NOMO-1 (cell line): Measurements from ENCODE around the gene MECP2.

Experiments used
- DNase-seq, 2 experiments: peaks; one replicate each; lab custom pipeline; 2025; ENCODE audit not compliant: unreplicated experiment in 2 of 2; lab: John Stamatoyannopoulos, UW

The MECP2 gene

DNA sequence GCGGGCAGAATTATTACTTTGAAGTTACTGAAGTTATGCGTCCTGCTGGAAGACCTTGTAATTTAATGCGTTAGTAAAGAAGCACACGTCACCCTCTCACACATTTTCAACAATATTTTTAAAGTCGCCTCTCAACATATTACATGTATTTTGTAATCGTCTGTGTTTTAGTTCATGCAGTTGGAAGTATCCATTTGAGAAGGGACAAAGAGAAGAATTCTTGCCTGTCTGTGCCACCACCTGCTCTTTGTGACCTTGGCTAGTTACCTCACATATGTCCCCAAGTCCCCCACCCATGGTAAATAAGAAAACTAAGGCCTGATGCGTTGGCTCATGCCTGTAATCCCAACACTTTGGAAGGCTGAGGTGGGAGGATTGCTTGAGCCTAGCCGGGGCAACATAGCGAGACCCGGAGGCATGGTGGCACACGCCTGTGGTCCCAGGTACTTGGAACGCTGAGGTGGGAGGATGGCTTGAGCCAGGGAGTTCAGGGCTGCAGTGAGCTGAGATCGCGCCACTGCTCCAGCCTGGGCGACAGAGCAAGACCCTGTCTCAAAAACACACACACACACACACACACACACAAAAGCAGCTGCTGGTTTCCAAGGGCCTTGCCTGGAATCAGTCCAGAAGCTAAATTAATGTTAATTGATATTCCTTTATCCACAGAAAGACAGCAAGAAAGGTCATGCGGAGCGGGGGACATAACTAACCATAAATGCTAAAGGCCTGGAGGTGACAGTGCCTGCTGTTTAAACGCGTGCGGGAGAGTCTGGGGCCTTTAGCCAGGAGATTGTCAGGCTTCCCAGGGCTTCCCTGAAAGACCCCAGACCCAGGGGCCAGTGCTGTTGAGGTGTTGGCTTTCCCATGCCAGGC is 124.2 kb downstream of the MECP2 start:
- no peak for DNase-seq

DNA sequence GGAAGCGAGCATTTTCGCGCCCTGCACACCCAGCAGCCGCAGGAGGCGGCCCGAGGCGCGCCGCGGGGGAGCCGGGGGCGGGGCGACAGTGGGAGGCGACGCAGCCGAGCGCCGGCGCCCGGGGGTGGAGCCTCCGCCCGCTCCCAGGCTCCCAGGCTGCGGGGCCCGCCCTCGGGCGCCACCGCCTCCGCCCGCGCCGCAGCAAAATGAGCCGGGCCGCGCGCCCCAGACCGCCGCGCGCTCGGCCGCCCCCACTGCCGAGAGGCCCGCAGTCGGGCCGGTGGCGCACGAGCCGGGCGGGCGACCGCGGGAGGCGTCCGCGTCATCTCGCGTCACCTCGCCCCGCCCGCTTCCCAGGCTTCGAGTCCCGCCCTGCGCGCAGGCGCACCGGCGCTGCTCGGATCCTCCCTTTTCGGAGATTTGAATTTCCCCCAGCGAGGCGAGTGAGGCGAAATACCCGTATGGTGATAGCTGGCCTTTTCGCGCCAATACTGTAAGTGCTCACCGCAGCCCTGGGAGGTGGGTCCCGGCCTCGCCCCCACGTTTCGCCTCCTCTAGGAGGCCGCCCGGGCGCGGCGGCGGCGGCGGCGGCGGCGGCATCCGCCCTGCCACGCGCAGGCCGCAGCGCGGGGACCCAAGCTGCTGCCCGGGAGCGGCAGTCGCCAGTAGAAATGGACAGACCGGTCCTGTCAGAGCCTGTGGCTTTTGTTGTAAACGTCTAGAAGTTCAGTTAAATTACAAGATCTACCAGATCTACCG is 125.0 kb downstream of the MECP2 start, which contains the start of gene TMEM187:
Gene TMEM187 (plus strand): TSS at position 387 of the 759 bp plus-strand sequence. CDS start 9,309 bp downstream, outside the sequence.
- peak; percentile 90 to 94 for DNase-seq
